Measurements from ENCODE around the gene MDH1.

Gene MDH1

DNA sequence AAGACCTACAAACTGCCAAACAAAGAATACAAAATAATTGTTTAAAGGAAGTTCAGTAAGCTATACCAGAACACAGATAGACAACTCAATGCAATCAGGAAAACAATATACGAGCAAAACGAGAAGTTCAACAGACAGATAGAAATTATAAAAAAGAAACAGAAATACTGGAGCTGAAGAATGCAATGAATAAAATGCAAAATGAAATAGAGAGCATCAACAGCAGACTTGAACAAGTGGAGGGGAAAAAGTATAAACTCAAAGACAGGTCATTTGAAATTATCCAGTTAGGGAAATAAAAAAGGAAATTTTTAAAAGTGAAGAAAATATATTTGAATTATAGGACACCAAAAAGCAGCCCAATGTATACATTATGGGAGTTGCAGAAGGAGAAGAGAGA lies 43.6 kb downstream of the MDH1 start:
- DNase-seq (ENCODE audit: low read depth): no peak

DNA sequence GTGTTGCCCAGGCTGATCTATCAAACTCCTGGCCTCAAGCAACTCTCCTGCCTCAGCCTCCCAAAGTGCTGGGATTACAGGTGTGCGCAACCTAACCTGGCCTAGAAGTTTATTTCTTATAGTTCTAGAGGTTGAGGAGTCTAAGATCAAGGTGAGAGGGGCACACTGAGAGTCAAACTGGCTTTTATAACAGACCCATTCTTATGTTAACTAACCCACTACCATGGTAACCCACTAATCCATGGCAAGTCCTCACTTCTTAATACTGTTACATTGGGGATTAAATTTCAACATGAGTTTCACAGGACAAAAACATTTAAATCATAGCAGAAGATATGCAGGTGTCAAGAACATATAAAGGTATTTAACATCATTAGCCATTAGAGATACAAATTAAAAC lies 50.6 kb downstream of the MDH1 start:
- no peak for DNase-seq (ENCODE audit: low read depth)

DNA sequence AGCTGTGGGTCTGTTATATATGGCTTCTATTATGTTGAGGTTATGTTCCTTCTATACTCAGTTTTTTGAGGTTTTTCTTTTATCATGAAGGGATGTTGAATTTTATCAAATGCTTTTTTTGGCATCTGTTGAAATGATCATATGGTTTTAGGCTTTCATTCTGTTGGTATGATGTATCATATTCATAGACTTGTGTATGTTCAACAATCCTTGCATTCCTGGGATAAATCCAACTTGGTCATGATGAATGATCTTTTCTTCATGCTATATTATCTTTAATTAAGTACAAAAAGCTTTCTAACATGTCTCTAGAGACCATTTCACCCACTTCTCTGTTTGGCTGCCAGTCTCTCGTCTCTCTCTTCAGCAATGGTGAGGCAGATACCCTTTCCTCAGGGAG lies 54.2 kb downstream of the MDH1 start:
- DNase-seq (ENCODE audit: low read depth): no peak

DNA sequence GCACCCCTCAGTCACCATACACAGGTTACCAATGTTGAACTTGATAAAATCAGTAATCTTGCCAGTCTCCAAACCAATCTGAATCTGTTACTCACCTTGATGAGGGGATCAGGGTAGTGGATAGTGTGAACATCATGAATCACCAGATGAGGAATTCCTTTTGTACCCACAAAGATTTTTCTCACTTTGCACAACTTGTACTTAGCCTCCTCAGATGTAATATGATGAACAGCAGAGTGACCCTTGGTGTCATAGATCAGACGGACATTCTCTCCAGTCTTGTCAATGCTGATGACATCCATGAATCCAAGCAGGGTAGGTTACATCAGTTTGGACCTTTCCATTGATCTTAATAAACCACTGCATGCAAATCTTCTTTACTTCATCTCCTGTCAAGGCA lies 54.7 kb downstream of the MDH1 start:
- no peak for DNase-seq (ENCODE audit: low read depth)

DNA sequence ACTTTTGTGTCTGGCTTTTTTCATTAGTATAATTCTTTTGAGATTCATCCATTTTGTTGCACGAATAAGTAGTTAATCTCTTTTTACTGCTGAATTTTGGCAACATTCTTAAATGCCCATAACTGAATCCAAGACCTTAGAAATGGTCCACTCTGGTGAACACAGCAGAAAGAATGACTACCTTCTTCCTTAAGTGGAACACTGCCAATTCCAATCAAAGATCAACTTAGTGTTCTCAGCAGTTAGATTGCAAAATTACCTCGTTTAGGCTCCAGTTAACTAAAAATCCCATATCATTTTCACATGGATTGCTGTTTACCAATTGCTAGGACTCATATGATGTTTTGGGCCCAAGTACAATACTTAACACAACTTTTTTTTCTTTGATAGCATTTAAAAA lies 59.9 kb downstream of the MDH1 start:
- no peak for DNase-seq (ENCODE audit: low read depth)

DNA sequence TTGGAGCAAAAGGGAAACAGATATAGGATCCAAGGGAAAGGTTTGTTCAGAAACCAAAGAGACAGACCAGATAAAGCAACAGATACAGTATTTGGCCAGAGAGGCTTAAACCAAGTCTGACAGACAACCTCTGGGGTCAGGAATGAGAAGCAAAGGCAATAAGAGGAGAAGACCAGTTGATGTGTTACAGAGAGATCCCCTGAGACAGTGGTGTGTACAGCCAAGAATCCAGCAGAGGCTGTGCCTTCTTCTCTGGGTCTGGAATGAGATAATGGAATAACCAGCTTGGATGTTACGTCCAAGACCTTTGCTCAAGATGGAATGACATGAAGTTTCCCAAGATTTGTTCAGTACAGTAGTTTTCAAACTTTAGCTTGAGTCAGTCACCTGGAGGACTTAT lies 61.1 kb downstream of the MDH1 start:
- no peak for DNase-seq (ENCODE audit: low read depth)

DNA sequence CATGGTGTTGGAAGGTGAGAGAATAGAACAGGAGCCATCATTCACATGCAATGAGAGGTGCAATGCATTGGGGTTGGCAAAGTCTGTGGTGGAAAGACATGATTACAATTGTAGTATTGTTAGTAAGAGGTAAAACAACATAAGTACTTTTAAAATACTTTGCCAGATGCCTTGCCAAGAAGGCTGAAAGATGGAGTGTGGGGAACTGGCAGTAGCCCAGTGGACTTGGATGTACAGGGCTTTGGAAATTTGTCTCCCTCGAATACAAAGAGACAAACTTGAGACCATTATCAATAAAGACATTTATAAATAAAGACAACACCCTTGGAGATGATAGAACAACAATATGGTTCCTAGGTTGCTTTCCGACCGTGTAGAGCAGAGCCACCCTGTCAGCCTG lies 62.0 kb downstream of the MDH1 start:
- DNase-seq (ENCODE audit: low read depth): no peak

DNA sequence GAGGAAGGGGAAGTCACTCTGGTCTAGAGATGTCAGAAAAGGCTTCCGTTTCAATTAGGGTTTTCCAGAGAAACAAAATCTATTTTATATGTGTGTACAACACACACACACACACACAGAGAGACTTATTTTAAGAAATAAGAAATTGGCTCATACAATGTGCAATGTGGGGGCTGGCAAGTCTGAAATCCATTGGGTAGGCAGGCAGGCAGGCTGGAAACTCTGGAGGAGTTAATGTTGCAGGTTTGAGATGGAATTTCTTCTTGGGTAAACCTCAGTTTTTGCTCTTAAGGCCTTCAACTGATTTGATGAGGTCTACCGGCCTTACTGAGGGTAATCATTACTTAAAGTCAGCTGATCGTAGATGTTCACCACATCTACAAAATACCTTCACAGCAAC lies 62.6 kb downstream of the MDH1 start:
- DNase-seq (ENCODE audit: low read depth): no peak

DNA sequence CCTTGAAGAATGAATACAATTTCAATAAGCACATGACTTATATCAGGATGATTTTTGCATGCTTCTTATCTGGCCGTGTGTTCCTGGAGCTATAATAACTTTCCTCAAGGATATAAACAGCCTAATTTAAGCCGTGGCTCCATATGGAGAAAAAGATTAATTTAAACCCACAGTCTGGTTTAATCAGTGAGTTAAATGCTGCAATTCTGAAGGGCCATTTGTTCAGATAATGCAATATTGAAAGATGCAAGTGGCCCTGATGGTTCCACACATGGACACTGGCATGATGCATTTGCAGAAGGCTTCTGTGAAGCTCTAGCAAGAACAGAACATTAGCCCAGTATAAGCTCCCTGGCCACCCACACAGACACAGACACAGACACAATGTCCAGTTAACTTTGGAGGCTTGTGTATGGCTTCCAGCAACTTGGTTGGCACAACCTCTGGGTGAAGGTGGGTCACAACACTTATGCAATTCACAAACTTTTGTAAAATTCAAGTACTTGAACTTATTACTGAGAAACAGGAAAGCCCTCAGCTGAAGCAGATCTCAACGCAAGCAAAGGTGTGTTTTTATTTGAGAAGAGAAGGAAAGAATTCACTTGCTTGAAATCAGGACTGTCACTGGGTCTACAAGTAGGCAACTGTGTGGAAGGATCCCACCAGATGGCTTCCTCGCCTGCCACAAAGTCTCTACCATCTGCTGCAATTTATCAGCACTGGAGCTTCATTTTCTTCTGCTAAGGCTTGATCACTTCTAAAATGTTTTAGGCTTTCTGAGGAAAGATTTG lies 63.3 kb downstream of the MDH1 start:
- no peak for DNase-seq (ENCODE audit: low read depth)

DNA sequence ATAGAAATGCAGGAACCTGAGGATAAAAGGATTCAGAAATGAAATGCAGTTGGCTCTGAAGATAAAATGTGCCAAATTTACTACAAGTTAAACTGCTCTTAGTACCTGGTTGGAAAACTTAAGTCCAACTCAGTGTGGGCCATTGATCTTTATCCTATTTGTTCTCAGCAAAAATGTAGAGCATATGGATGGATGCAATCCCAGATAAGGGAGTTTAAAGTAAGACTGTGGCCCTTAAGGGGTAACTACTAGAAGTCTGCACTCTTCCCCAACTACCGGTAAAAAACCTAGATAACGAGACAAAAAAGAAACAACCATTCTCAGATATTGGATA lies 63.9 kb downstream of the MDH1 start:
- no peak for DNase-seq (ENCODE audit: low read depth)

DNA sequence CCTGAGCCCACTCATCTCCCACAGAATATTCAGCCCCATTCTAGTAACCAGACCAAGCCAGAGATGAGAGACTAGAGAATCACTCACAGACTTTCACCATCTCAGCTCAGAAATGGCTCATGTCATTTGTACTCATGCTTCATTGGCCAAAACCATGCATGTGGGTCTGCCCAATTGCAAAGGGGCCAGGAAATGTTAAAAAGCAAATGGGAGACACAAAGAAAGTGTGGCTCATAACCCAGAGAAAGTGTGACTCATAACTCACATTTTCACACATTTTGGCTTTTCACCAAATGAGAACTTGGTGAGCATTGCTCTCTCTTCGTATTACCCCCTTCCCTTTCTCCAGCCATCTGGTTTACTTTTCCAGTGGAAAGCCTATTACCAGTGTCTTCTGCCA lies 66.2 kb downstream of the MDH1 start:
- DNase-seq (ENCODE audit: low read depth): no peak
